ENCODE data around the gene TLR10.

The TLR10 gene

GRCh38 chr4:38795087-38795486, 12.3 kb upstream of the TLR10 start:
- DNase-seq (ENCODE audit: low read depth), result peak; percentile 91
- TF ChIP-seq CTCF (IDR thresholded peaks at IDR 0.05; ENCODE audit: insufficient read depth, low read depth, low read length, missing control alignments), result no peak
- H3K4me3 ChIP-seq (ENCODE audit: low read length), result no peak overlapping the region

GRCh38 chr4:38794051-38794450, 11.3 kb upstream of the TLR10 start:
- H3K4me3 ChIP-seq (ENCODE audit: low read length), result no peak overlapping the region
- DNase-seq (ENCODE audit: low read depth), result no peak
- TF ChIP-seq CTCF (IDR thresholded peaks at IDR 0.05; ENCODE audit: insufficient read depth, low read depth, low read length, missing control alignments), result no peak

GRCh38 chr4:38791010-38791409, 8.2 kb upstream of the TLR10 start:
- TF ChIP-seq CTCF (IDR thresholded peaks at IDR 0.05; ENCODE audit: insufficient read depth, low read depth, low read length, missing control alignments), result no peak
- DNase-seq (ENCODE audit: low read depth), result no peak

GRCh38 chr4:38788317-38788716, 5.5 kb upstream of the TLR10 start:
- no peak overlapping the region for H3K4me3 ChIP-seq (ENCODE audit: low read length)
- no peak for TF ChIP-seq CTCF (IDR thresholded peaks at IDR 0.05; ENCODE audit: insufficient read depth, low read depth, low read length, missing control alignments)
- DNase-seq (ENCODE audit: low read depth), result peak; percentile 91

More at GRCh38 chr4:38791010-38791409, 8.2 kb upstream of the TLR10 start:
- no peak overlapping the region for H3K4me3 ChIP-seq (ENCODE audit: low read length)

- no peak overlapping the region for H3K4me3 ChIP-seq (ENCODE audit: low read length)
- no peak for DNase-seq (ENCODE audit: low read depth)
- TF ChIP-seq CTCF (IDR thresholded peaks at IDR 0.05; ENCODE audit: insufficient read depth, low read depth, low read length, missing control alignments), result no peak
Observed at GRCh38 chr4:38787693-38788092, 4.9 kb upstream of the TLR10 start.

- no peak overlapping the region for H3K4me3 ChIP-seq (ENCODE audit: low read length)
- TF ChIP-seq CTCF (IDR thresholded peaks at IDR 0.05; ENCODE audit: insufficient read depth, low read depth, low read length, missing control alignments), result no peak
- no peak for DNase-seq (ENCODE audit: low read depth)
Observed at GRCh38 chr4:38785901-38786402, 3.2 kb upstream of the TLR10 start.

GRCh38 chr4:38785041-38785790, 2.4 kb upstream of the TLR10 start:
- no peak for TF ChIP-seq CTCF (IDR thresholded peaks at IDR 0.05; ENCODE audit: insufficient read depth, low read depth, low read length, missing control alignments)
- H3K4me3 ChIP-seq (ENCODE audit: low read length), result no peak overlapping the region
- peak; percentile 70 for DNase-seq (ENCODE audit: low read depth)
